Measurements from ENCODE around the gene C22orf23.

The C22orf23 gene

GRCh38 chr22:37933711-37934376 is 19.6 kb downstream of the C22orf23 start (continued):
- TF ChIP-seq SCRT1 (tag by site-specific recombination; IDR thresholded peaks at IDR 0.05; ENCODE audit: borderline replicate concordance) (no peak), ZNF248 (tag by site-specific recombination; IDR thresholded peaks at IDR 0.05) (no peak), CTCF (tag by site-specific recombination; IDR thresholded peaks at IDR 0.05) (peak; percentile 98), ZNF18 (tag by site-specific recombination; IDR thresholded peaks at IDR 0.05) (no peak), ZNF302 (tag by site-specific recombination; IDR thresholded peaks at IDR 0.05; ENCODE audit: low read depth) (no peak), GFI1B (tag by site-specific recombination; IDR thresholded peaks at IDR 0.05) (no peak), YY2 (tag by site-specific recombination; IDR thresholded peaks at IDR 0.05) (peak; percentile 49; the same call in 1 of the 2 replicates), ZNF626 (tag by site-specific recombination; IDR thresholded peaks at IDR 0.05) (no peak), KLF1 (tag by site-specific recombination; IDR thresholded peaks at IDR 0.05) (peak; percentile 97), PATZ1 (tag by site-specific recombination; IDR thresholded peaks at IDR 0.05) (peak; percentile 93), EGR2 (tag by site-specific recombination; IDR thresholded peaks at IDR 0.05; ENCODE audit: low read depth) (no peak), ZNF518A (tag by site-specific recombination; conservative IDR thresholded peaks at IDR 0.05; ENCODE audit: low read depth) (no peak), ZNF174 (tag by site-specific recombination; IDR thresholded peaks at IDR 0.05) (no peak), ZNF449 (tag by site-specific recombination; IDR thresholded peaks at IDR 0.05) (no peak), ZNF600 (tag by site-specific recombination; IDR thresholded peaks at IDR 0.05) (peak; percentile 45; the same call in 1 of the 2 replicates), ZNF530 (tag by site-specific recombination; IDR thresholded peaks at IDR 0.05; ENCODE audit: low read depth) (no peak), ZNF394 (tag by site-specific recombination; IDR thresholded peaks at IDR 0.05; ENCODE audit: borderline replicate concordance) (peak; percentile 38; the same call in 1 of the 2 replicates), HOXC10 (CRISPR knock-in tag; IDR thresholded peaks at IDR 0.05) (no peak), ZNF404 (tag by site-specific recombination; IDR thresholded peaks at IDR 0.05) (no peak), BCL11B (tag by site-specific recombination; IDR thresholded peaks at IDR 0.05; ENCODE audit: low read depth) (peak; percentile 82), BCL11A (tag by site-specific recombination; IDR thresholded peaks at IDR 0.05; ENCODE audit: low read depth) (peak; percentile 37; the same call in 1 of the 2 replicates), ZNF146 (tag by site-specific recombination; IDR thresholded peaks at IDR 0.05) (no peak), ZIC2 (tag by site-specific recombination; IDR thresholded peaks at IDR 0.05) (peak; percentile 83), ZNF776 (tag by site-specific recombination; IDR thresholded peaks at IDR 0.05; ENCODE audit: borderline replicate concordance) (no peak), ZFP69B (tag by site-specific recombination; IDR thresholded peaks at IDR 0.05) (0 out of 2 replicates have a peak, but pooled peaks have one; percentile 35), ZNF645 (tag by site-specific recombination; IDR thresholded peaks at IDR 0.05) (peak; percentile 17; the same call in 1 of the 2 replicates), ZNF747 (tag by site-specific recombination; IDR thresholded peaks at IDR 0.05) (no peak)
